DOHH2 (cell line): ENCODE measurements around the gene CLTC.

Source experiments
- H3F3A ChIP-seq: fragments of 200-600 bp; sonication (generic), shearing (Covaris generic); 2 replicates; pipeline ENCODE4 v1.6.0; 2016; ENCODE audit warnings: antibody characterized with exemption, mild to moderate bottlenecking; ENCODE audit not compliant: control insufficient read depth, insufficient read depth
- H3K27ac ChIP-seq: fragments of 200-600 bp; sonication (generic); 2 replicates; pipeline ENCODE4 v1.5.1; 2014; ENCODE audit warnings: low read depth, mild to moderate bottlenecking, low read length, moderate library complexity
- H3K27me3 ChIP-seq: fragments of 200-600 bp; sonication (generic); 2 replicates; pipeline ENCODE4 v1.6.1; 2014; ENCODE audit warnings: mild to moderate bottlenecking, low read length, mixed read lengths; ENCODE audit not compliant: control insufficient read depth
- H3K36me3 ChIP-seq: fragments of 200-600 bp; sonication (generic); 2 replicates; pipeline ENCODE4 v1.6.1; 2014; ENCODE audit warnings: mild to moderate bottlenecking, low read length, moderate library complexity, mixed read lengths; ENCODE audit not compliant: control insufficient read depth
- H3K4me1 ChIP-seq: fragments of 200-600 bp; sonication (generic); 2 replicates; pipeline ENCODE4 v1.6.1; 2014; ENCODE audit warnings: mild to moderate bottlenecking, low read length, mixed read lengths; ENCODE audit not compliant: control insufficient read depth
- H3K4me2 ChIP-seq: fragments of 200-600 bp; sonication (generic); 2 replicates; pipeline ENCODE4 v1.6.0; 2014; ENCODE audit warnings: mild to moderate bottlenecking, low read length, moderate library complexity
- H3K4me3 ChIP-seq: fragments of 200-600 bp; sonication (generic); 2 replicates; pipeline ENCODE4 v1.5.1; 2014; ENCODE audit warnings: mild to moderate bottlenecking, low read length, mixed read lengths
- H3K79me2 ChIP-seq: fragments of 200-600 bp; sonication (generic); 2 replicates; pipeline ENCODE4 v1.6.1; 2014; ENCODE audit warnings: mild to moderate bottlenecking, low read length, mixed read lengths; ENCODE audit not compliant: control insufficient read depth
- H3K9me2 ChIP-seq: fragments of 200-600 bp; sonication (generic); replicated peaks from 2 replicates; pipeline ENCODE4 v1.6.1; 2014; ENCODE audit warnings: mild to moderate bottlenecking, low read length, mixed read lengths; ENCODE audit not compliant: control insufficient read depth
- H3K9me3 ChIP-seq: fragments of 200-600 bp; sonication (generic); 2 replicates; pipeline ENCODE4 v1.6.1; 2014; ENCODE audit warnings: antibody characterized with exemption, low read length, mixed read lengths; ENCODE audit not compliant: control insufficient read depth, insufficient read depth
- H4K20me1 ChIP-seq: fragments of 200-600 bp; sonication (generic); 2 replicates; pipeline ENCODE4 v1.6.0; 2014; ENCODE audit warnings: low read depth, mild to moderate bottlenecking, antibody characterized with exemption, low read length, moderate library complexity; ENCODE audit not compliant: control insufficient read depth, insufficient read depth
- CTCF ChIP-seq: fragments of 200-600 bp; sonication (generic); IDR thresholded peaks from one replicate; pipeline ENCODE4 v1.5.1; 2014; ENCODE audit warnings: antibody characterized with exemption, mild to moderate bottlenecking, low read depth, low read length; ENCODE audit not compliant: poor library complexity, severe bottlenecking
- EZH2phosphoT487 ChIP-seq: fragments of 200-600 bp; sonication (generic); IDR thresholded peaks from 2 replicates; pipeline ENCODE4 v1.6.1; 2017; ENCODE audit warnings: borderline replicate concordance, mild to moderate bottlenecking, antibody characterized with exemption, low read length, moderate library complexity, mixed read lengths

Gene CLTC

GRCh38 chr17:59678918-59679317 is 59.2 kb downstream of the CLTC start:
- Histone ChIP-seq H3F3A (peaks cover 3% of the 10 kb centered on the region; the same call in 1 of the 2 replicates), H3K79me2 (peaks cover 31% of the 10 kb centered on the region), H3K9me3 (no peaks in the 10 kb centered on the region), H3K36me3 (peaks cover 98% of the 10 kb centered on the region), H3K4me2 (no peak overlapping the region), H3K4me3 (no peak overlapping the region), H3K27me3 (no peaks in the 10 kb centered on the region), H4K20me1 (no peaks in the 10 kb centered on the region), H3K27ac (no peak overlapping the region), H3K4me1 (peaks cover 34% of the 10 kb centered on the region), H3K9me2 (no peaks in the 10 kb centered on the region)
- TF ChIP-seq EZH2phosphoT487 (no peak), CTCF (no peak)

- Histone ChIP-seq H3F3A (peaks cover 13% of the 10 kb centered on the region; the same call in 1 of the 2 replicates), H3K4me3 (no peak overlapping the region), H4K20me1 (no peaks in the 10 kb centered on the region), H3K27ac (no peak overlapping the region), H3K27me3 (no peaks in the 10 kb centered on the region), H3K36me3 (peaks cover 98% of the 10 kb centered on the region), H3K79me2 (peaks cover 31% of the 10 kb centered on the region), H3K4me2 (no peak overlapping the region), H3K9me3 (no peaks in the 10 kb centered on the region), H3K4me1 (peaks cover 20% of the 10 kb centered on the region), H3K9me2 (no peaks in the 10 kb centered on the region)
- no peak for TF ChIP-seq EZH2phosphoT487
Observed at GRCh38 chr17:59680314-59680713, 60.6 kb downstream of the CLTC start.

GRCh38 chr17:59683283-59683682 is 63.6 kb downstream of the CLTC start:
- Histone ChIP-seq H3K4me3 (no peak overlapping the region), H3K4me1 (peaks cover 13% of the 10 kb centered on the region), H3K9me2 (no peaks in the 10 kb centered on the region), H3K27ac (no peak overlapping the region), H3K4me2 (no peak overlapping the region), H4K20me1 (peaks cover 4% of the 10 kb centered on the region; the same call in 1 of the 2 replicates), H3F3A (peaks cover 16% of the 10 kb centered on the region; the same call in 1 of the 2 replicates), H3K36me3 (peaks cover 97% of the 10 kb centered on the region), H3K79me2 (peaks cover 35% of the 10 kb centered on the region), H3K27me3 (no peaks in the 10 kb centered on the region), H3K9me3 (no peaks in the 10 kb centered on the region)
- TF ChIP-seq CTCF (no peak), EZH2phosphoT487 (no peak)

- no peak overlapping the region for H3K4me2 ChIP-seq
- H3K79me2 ChIP-seq: peaks cover 52% of the 10 kb centered on the region
- TF ChIP-seq EZH2phosphoT487: no peak
- H3F3A ChIP-seq: peaks cover 23% of the 10 kb centered on the region; the same call in 1 of the 2 replicates
- peaks cover 8% of the 10 kb centered on the region; the same call in 1 of the 2 replicates for H4K20me1 ChIP-seq
- peaks cover 99% of the 10 kb centered on the region for H3K36me3 ChIP-seq
- no peaks in the 10 kb centered on the region for H3K27me3 ChIP-seq
- no peak overlapping the region for H3K4me3 ChIP-seq
- H3K9me2 ChIP-seq: no peaks in the 10 kb centered on the region
- H3K4me1 ChIP-seq: peaks cover 12% of the 10 kb centered on the region
- no peak overlapping the region for H3K27ac ChIP-seq
- no peaks in the 10 kb centered on the region for H3K9me3 ChIP-seq
Observed at GRCh38 chr17:59684967-59685366, 65.3 kb downstream of the CLTC start.
